Fibroblast of skin of abdomen (primary cell): ENCODE results near the gene TSHZ2.

ENCODE experiments used
- DNase-seq: peaks from one replicate; pipeline ENCODE4 v3.0.0-alpha.2; 2013

The TSHZ2 gene

DNA sequence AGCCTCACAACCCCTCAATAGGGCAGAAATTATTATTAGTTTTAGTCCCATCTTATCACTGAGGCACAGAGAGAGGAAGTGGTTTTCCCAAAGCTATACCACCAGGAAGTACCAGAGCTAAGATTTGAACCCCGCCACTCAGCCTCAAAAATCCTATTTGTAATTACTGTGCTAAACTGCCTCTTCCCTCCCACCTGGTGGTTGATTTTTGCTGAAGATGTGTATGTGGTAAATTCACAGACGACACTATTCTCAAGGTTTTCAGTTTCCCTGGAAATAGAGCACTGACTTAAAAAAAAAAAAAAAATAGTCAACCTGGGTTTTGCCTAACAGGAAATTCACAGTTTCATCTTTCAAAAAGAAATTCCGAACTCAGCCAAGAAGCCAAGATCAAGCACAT is 57.9 kb downstream of the TSHZ2 start:
- no peak for DNase-seq

- peak; percentile 70 for DNase-seq
Observed at GRCh38 chr20:53032046-53032445, 59.9 kb downstream of the TSHZ2 start.

DNA sequence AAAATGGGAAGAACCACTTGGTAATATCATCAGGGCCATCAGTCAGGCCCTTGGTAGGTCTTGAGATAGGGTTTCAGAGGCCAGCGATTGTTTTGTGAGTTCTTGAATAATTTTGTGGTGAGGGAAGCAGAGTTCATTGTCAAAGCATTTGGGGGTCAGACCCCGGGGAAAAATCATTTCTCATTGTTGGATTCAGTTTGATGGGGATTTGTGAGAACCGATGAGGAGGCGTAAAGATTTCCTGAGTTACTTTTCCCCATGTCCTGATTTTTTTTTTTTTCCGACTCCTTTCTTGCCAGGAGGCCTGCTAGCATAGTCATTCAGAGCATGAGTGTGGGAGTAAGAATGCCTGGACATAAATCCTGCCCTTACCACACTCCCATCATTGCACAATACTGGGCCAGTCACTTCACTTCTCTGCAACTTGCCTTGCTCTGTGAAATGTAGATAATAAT is 60.3 kb downstream of the TSHZ2 start:
- peak; percentile 96 for DNase-seq

DNA sequence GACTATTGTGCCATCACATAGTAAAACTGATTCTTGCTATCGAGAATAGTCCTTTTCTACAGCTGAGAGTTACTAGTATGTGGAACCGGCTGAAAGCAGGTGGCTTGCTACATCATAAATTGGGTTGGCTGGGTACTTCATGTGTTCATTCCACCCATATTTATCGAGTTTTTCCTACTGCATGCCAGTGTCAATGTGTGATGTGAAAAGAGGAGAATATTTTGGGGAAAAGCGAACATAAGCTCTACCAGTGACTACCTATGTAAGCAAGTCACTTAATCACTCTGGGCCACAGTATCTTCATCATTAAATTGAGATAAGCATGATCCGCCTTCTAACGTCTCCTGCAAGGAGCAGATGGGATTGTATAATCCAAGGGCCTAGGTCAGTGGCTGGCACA is 61.0 kb downstream of the TSHZ2 start:
- no peak for DNase-seq

GRCh38 chr20:53034899-53035298 is 62.7 kb downstream of the TSHZ2 start:
- DNase-seq, result no peak

GRCh38 chr20:53036992-53037391 is 64.8 kb downstream of the TSHZ2 start:
- no peak for DNase-seq

- DNase-seq, result no peak
Observed at GRCh38 chr20:53037621-53038020, 65.5 kb downstream of the TSHZ2 start.

- no peak for DNase-seq
Observed at GRCh38 chr20:53038299-53038698, 66.1 kb downstream of the TSHZ2 start.

- no peak for DNase-seq
Observed at GRCh38 chr20:53040693-53041589, 68.8 kb downstream of the TSHZ2 start.

GRCh38 chr20:53042521-53042920 is 70.4 kb downstream of the TSHZ2 start:
- DNase-seq, result no peak

DNA sequence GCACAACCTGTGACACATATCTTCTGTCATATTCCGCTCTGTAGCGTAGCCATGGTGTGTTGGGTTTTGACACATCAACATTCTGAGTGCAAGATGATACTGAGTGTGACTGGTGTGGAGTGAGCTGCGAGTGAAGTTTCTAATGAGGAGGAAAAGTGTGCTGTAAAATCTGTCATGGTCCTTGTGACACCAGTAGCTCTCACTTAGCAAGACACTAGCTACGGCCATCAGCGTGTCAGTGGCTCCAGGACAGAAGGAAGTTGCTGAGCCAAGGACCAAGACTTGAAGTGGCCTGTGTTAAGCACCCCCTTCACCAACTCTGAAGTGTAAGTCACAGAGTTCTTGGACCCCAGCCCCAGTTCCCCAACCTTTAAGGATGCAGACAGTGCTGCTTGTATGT is 72.1 kb downstream of the TSHZ2 start:
- no peak for DNase-seq

DNA sequence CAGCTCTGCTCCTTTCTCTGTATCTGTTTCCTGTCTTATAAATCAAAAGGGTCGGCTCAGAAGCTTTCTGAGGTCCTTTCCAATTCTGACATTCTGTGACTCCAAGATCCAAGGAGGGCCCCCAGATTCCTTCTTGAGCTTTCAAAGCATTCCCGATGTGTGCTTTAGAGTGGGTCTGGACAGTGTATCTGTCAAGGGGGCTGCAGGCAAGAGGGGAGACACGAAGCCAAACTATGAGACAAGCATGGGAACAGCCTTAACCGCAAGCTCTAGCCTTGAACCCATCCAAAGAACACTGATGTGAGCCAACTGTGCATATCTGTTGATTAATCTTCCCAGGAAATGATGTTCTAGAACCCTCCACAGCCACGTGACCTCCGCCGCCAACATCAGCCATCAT is 73.8 kb downstream of the TSHZ2 start:
- no peak for DNase-seq

DNA sequence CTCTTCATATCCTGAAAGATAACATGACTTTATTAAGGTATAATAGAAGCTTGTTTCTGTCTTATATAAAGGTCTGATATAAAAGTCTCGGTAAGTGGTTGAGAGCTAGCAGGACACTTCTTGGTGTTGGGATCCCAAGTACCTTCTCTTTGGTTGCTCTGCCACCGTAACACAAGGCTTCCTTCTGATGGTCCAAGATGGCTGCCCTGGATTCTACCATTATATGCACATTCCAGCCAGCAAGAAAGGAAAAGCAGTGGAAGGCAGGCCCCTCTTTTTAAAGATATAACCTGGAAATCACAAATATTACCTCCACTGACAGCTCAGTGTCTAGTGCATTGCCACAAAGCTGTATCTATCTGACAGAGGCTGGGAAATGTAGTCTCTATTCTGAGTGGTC is 75.0 kb downstream of the TSHZ2 start:
- no peak for DNase-seq

DNA sequence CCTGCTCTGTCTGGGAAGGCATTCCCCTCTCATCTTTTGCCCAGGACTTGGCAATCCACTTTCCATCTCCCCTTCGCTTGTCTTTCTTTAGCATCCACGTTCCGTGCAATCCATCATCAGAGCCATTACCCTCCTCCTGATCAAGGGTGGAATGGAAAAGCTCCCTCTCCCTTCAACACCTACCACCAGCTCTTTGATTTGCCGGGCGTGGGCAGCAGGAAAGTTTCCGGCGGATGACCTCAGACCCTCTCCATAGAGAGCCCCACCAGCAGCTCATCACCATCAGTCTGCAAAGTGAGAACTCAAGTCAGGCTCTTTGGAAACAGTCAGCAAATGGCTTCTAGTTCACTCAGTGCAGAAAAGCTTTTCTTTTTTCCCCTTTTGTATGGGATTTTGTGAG is 76.2 kb downstream of the TSHZ2 start:
- no peak for DNase-seq

DNA sequence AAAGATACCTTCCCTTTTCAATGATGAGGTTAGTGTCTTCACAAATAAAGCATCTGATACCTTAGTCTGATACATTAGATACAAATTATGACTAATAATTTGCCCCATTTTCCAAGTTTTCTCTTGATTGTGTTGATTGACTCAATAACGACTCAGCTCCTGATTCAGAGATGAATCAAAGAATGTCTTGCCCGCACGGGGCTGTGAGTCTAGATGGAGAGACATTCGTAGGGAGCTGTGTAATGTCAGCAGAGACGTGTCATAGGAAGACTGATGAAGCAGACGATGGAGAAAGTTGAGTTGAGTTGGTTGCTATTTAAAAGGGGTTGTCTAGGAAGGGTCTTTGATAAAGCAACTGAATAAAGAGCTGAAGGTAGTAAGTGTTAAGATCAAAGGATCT is 78.2 kb downstream of the TSHZ2 start:
- no peak for DNase-seq

GRCh38 chr20:53052380-53052779 is 80.2 kb downstream of the TSHZ2 start:
- no peak for DNase-seq

- no peak for DNase-seq
Observed at GRCh38 chr20:53053595-53053994, 81.4 kb downstream of the TSHZ2 start.

DNA sequence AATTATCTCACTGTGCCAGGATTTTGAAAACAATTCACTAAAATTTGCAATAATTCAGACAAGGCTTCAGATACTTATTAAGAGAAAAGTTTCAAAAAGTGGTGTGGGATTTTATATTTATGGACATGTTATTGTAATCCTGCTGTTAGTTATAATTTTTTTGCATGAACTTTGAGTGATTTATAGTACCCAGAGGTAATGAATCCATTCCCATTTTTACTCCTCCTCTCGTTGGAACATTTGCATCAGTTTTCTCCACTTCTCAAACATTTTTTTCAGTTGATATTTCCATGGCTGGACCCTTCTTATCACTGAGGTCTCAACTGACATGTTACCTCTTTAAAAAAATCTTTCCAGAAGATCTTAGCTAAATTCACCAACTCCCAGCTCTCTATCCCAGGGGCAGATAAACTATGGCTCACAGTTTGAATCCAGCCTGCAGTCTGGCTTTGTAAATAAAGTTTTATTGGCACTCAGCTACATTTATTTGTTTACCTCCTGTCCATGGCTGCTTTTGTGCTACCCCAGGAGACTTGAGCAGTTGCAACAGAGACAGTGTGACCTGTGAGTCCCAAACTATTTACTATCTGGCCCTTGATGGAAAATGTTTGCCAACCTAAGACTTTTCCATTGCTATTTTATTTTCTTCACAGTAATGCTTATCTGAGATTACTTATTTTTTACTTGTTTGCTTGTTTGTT is 83.4 kb downstream of the TSHZ2 start:
- DNase-seq, result no peak

- no peak for DNase-seq
Observed at GRCh38 chr20:53057579-53057978, 85.4 kb downstream of the TSHZ2 start.

DNA sequence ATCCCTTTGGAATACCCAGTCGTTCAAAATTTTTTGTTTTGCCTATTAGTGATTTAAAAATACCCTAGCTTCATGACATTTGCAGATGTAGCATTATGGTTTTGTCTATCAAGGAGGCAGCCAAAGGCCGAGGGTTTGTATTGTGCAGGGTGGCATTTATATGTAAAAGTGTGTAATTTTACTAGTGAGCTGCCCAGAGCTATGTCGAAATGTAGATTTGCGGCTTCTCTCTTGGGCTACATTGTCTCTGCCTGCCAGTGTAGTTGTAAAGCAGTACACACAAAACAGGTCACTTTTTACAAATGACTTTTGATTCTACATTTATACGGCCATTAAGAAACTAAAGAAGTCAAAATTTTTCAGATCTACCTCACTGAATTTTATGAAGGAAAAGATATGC is 87.7 kb downstream of the TSHZ2 start:
- no peak for DNase-seq

GRCh38 chr20:53061192-53062108 is 89.3 kb downstream of the TSHZ2 start:
- peak; percentile 56 for DNase-seq

- DNase-seq, result no peak
Observed at GRCh38 chr20:53064935-53065334, 92.8 kb downstream of the TSHZ2 start.

DNA sequence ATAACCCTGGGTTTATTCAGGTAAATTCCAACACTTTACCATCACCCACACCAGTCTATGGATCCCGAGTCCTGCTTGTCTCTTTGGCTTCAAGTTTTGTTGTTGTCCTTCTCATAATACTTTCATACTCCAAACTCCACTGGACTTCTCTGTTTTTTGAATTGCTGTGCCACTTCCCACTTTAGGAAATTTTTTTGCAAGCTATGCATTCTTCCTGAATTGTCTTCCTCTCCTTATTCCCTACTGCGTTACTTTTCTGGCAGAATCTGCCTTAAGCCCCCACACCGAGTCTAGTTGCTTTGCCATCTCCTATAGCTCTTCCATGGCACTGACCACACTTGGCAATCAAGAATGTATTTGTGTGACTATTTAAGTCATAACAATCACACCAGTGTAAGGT is 96.1 kb downstream of the TSHZ2 start:
- DNase-seq, result no peak
